Inflammatory macrophage treated with lipopolysaccharide for 1 hour (primary cell): ENCODE measurements around the gene IRF3.

Experiments
- DNase-seq, 2 donors: peaks; one replicate each; pipeline ENCODE4 v3.0.0-alpha.2; 2020 to 2022

IRF3 gene

DNA sequence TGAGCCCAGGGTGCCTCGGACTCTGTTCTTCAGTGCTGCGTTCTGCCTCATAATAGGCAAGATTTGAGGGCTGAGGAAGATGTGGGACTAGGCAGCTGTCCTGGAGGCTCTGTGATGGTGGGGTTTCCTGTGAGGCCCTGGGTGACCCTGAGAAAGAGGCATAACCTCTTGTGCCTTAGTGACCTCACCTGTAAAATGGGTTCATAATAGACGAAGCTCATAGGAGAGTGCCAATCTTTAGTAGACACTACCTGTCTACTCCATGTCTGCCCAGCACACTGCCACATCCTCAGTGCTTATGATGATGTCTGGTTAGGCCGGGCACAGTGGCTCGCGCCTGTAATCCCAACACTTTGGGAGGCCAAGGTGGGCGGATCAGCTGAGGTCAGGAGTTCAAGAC lies 49.1 kb downstream of the IRF3 start:
- no peak for DNase-seq

DNA sequence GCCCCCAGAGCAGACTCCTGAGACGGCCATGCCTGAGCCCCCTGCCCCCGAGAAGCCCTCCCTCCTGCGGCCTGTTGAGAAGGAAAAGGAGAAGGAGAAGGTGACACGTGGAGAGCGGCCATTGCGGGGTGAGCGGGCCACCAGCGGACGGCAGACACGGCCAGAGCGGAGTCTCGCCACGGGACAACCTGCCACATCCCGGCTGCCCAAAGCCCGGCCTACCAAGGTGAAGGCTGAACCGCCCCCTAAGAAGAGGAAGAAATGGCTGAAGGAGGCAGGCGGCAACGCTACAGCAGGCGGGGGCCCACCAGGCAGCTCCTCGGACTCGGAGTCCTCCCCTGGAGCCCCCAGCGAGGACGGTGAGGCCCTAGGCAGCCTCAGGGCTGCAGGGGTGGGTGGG lies 49.8 kb downstream of the IRF3 start:
- no peak for DNase-seq

- peak; percentile 56 to 85 for DNase-seq
Observed at GRCh38 chr19:49614096-49614833, 51.4 kb downstream of the IRF3 start.

- peak; percentile 23 to 60 for DNase-seq
Observed at GRCh38 chr19:49613374-49613773, 52.3 kb downstream of the IRF3 start.
